HG03103 (cell line): Measurements from ENCODE around the gene WDR7.

Experiments
- ATAC-seq: cut with Tn5 transposase; IDR thresholded peaks from one replicate; pipeline ENCODE4 v1.9.1; 2021; ENCODE audit warnings: low read depth; ENCODE audit not compliant: unreplicated experiment

Gene WDR7

GRCh38 chr18:57062178-57062577 lies 411.0 kb downstream of the WDR7 start:
- ATAC-seq, result no peak

DNA sequence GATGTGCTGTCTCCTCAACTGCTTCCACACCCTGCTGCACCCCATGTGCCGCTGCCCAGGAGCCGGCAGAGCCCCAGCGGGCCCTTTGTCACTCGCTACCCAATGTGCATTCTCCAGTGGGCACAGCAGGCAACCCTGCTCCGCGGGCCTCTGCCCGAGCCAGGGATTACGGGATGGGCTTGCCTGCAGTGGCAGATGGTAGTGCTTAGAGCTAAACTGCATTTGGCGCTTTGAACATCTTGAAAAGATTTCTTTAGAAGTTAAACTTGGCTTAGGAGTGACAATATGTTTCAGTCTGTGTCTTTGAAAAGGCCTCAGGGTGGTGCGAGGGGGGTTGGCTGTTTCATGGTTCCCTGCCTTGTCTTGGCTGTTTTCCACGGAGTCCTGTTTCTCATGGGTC lies 411.7 kb downstream of the WDR7 start:
- no peak for ATAC-seq

- ATAC-seq, result no peak
Observed at GRCh38 chr18:57063601-57064103, 412.5 kb downstream of the WDR7 start.

- no peak for ATAC-seq
Observed at GRCh38 chr18:57073501-57074187, 422.5 kb downstream of the WDR7 start.

GRCh38 chr18:57075716-57076400 lies 424.7 kb downstream of the WDR7 start:
- no peak for ATAC-seq

DNA sequence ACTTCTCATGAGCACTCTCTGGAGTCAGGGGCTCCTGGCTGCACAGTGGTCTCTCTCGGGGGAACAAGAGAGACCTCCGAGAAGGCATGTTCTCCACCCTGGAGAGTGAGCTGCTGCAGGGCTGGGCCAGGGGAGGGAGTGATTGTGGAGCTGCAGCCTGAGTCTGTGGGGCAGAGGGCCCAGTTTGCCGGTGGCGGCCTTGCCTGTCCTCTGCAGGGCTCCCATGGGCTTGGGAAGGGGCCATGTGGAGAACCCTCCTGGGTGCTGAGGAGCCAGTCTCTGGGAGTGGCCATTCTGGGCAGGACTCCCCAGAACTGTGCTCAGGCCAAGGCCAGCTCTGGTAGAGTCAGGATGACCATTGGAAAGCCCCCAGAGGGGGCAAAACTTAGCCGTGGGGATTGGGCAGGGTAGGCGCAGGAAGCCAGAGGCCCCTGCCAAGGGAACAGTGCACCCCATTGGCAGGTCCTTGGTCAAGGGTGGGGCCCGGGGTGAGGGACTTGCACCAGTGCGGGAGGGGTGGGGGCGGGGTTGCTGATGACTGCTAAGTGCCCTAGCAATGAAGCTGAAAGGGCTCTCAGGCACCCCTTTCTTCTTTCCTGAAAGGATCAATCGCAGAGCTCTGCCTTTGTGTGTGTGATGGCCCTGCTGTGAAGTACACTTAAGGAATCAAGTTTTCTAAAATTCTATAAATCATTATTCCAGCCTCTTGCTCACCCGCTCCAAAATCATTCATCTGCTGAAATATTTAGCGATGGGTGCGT lies 426.0 kb downstream of the WDR7 start:
- ATAC-seq, result no peak

DNA sequence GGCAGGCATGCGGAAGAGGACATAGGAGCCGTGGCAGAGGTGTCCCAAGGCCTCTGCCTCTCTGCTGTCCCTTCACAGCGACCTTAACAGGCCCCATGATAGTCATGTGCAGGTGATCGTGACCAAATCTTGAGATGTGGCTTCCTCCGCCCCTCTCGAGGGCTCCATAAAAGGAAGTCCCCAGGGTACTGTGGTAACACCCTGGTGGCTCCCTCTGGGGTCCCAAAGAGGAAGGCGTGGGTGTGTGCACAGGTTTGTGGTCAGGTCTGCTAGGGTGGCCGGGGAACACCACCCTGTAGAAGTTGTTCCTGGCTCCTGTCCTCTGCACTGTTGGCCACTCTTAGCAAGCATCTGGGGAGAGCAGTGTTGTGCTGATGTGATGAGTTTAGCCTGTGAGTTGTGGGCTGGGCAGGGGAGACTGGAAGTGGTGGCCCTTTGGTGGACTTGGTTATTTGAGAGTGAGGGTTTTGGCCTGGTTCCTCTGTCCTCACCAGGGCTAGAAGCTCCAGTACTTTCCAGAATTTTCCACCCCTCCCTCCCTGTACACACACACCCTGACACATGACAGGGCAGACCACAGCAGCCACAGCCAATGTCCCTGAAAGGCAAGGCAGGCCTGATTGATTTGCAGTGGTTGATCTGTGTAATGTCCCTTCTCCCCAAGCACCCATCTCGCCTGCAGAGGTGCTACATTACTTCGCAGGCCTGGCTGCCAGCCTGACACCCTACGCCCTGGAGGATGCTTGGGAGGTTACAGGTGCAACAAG lies 426.8 kb downstream of the WDR7 start:
- ATAC-seq, result peak; percentile 87

DNA sequence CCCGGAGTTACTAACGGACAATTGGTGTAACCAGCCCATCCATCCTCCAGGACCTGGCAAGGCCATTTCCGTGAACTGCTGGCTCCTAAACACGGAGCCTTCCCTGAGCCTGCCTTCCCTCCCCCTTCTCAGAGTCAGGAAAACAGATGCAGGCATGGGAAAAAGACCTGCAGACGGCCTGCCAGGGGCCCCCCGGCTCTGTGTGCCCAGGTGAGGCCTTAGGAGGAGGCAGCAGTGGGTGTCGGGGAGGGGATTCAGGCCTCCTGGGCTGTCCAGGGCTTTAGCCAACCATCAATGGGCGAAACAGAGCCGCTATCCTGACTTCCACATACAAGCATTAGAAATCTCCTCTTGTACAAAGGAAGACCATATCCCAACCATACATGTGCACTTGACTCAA lies 427.5 kb downstream of the WDR7 start:
- ATAC-seq, result no peak

GRCh38 chr18:57080479-57080878 lies 429.3 kb downstream of the WDR7 start:
- no peak for ATAC-seq

DNA sequence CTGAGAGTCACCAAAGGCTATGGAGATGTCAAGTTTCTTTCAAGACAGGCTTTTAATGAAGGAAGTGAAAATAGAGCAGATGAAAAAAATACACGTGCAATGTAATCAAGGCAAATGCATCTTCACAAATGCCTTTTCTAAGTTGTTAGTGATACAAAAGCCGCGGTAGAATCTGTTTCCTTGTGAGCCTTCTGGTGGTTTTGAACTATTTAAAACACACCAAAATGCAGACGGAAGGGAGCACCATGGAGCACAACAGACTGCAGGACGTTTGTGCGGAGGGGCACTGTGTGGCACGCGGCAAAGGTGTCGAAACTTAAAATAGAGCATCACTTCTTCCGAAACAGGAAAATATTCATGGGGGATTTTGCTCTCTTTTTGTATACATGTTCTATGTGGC lies 430.7 kb downstream of the WDR7 start:
- no peak for ATAC-seq

DNA sequence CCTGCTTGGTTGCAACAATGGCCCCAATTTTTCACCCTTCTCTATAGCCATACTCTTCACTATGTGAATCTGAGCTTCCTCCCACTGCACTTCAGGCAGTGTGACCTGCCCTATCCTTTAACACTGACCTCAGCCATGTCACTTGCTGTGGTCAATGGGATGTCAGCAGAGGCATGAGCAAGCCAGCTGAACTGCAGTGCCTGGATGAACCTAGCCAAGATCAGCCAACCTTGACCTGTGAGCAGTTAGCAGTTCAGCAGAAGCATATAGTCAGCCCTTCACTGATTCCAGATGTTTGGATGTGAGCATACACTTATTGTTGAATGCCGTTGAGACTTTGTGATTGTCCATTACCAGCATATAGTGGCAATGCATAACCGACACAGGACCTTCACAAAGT lies 432.3 kb downstream of the WDR7 start:
- ATAC-seq, result no peak

DNA sequence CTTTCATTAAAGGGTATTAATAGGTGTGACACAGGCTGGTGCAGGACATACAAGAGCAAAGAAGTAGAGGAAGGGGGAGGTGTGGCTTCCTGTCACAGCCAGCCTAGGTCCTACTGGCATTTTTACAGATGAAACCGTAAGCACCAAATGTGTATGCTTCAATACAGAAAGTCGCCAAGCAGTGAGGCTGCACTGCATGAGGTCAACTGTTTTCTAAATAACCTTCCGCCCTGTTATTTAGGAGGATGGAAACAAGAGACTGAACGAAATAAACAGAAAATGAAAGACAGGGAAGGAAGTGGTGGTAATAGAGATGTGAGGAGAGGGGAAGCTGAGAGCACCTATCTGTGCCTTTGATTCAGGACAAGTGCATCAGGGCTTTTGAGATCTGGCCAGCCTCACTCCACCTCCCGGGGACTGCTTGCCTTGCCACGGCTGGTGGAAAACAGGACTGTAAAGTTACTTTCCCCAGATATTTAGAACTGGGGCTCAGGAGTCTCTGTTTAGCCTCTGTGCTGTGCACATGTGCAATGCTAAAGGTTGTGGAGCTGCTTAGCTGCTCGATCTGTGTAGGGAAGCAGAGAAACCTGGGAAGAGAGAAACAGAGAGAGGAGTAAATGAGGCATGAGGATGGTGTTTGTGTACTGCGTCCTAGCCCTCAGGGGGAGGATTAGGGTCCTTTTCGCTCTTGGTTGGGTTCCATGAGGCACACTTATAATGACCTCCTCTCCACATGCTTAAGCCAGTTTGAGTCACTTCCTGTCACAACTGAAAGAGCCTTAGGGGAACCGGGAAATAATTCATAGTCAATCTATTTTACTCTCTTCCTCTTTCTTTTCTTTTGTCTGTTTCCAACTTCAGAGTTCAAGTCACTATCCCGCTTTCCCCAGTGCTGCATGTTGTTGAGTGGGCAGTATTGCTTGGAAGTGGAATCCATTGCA lies 433.4 kb downstream of the WDR7 start:
- peak; percentile 74 for ATAC-seq

- no peak for ATAC-seq
Observed at GRCh38 chr18:57085371-57085770, 434.2 kb downstream of the WDR7 start.

GRCh38 chr18:57086163-57086562 lies 435.0 kb downstream of the WDR7 start:
- no peak for ATAC-seq
